HG03378 (cell line): ENCODE measurements around the gene MPZL2.
"Not testable (repeated sequence)": the region's sequence is repeated elsewhere in the genome, so short reads cannot be mapped to it uniquely, and the experiment has no call there.

ENCODE experiments used
- ATAC-seq: cut with Tn5 transposase; IDR thresholded peaks from one replicate; pipeline ENCODE4 v1.9.1; 2021; ENCODE audit warnings: mild to moderate bottlenecking, moderate library complexity; ENCODE audit not compliant: unreplicated experiment

MPZL2 gene

DNA sequence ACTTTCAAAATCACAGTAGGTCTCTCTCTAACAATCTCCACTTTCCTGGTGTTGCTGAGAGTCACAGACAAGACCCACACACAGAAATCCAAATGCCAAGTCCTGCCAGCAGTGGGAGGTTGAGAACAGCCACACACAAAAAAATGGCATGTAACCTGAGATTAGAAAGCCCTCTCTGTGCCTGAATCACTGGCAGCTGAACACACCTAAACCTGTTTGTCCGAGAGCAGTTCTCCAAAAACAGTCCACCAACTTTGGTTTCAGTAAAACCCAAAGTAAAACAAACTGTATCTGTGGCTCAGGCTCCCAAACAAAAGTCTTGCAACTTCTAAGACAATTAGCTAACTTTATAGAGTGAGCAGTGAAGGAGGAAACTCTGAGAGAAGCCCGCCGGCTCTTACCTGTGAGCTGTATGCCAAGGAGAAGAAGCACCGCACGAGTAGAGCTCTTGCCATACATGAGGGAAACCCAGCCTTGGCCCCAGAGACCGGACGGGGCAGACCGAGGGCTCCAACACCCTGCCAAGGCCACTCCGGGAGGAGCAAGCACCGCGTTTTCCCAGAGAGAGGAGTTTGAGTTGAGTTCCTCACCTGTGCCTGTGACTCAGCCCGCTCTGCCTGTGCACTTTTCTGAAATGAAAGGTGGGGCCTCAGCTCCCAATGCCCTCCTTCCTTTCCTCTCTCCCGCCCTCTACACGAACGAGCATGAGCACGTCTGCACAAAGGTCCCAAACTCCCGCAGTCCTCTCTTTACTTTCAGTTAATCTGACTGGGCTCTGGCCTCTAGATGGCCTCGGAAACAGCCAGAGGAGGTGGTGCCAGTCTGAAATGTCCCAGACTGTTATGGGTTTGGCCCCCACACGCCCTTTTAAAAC lies at the start of gene MPZL2:
Gene MPZL2 (minus strand): TSS at position 603 of the 874 bp plus-strand sequence. CDS start 144 bp downstream, at position 459.
- ATAC-seq = no peak

DNA sequence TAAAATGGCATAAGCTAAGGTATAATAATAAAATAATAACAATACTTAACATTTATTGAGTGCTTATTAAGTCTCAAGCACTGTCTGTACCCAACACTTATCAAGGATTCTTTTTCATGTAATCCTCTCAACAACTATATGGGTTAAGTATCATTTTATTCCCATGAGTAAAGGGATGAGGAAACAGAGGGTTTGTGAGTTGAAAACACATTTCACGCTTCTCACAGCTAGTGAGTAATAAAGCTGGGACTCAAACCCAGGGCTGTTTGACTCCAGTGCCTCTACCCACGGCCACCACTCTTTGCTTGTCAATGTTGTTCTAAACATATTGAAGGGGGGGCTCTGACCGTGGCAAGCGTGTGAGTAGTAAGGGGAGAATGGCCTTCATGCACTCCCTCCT lies 49.1 kb upstream of the MPZL2 start:
- no peak for ATAC-seq

DNA sequence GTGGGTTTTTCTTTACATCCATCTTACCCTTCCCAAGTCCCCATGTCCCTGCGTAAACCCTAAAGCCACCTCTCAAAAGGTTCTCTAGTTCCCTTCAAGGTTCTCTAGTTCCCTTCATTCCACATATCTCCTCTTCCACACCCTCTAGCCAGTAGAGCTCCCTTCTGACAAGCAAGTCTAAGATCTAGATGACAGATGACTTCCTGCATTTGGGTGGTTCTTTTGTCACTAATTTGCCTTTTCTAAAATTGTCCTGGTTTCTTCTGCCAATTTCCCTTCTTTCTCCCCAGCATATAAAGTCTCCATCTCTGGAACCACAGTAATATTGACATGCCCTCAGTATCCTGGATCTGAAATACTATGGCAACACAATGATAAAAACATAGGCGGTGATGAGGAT lies 48.2 kb upstream of the MPZL2 start:
- no peak for ATAC-seq

DNA sequence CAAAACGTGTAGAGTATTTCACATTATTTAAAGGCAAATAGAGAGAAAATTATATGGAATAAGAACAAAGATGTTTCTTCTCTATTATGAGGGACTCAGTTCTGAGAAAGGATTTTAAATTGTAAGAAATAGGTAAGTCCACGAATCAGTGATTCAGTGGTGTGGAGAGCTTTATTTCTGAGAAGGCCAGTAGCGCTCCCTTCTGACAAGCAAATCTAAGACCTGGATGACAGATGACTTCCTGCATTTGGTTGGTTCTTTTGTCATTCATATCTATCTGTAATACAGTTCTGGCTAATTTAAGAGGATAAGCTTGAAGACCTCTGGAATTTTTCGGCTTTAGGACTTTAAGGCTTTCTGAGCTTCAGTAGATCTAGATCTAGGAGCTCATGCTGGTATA lies 47.4 kb upstream of the MPZL2 start:
- no peak for ATAC-seq

DNA sequence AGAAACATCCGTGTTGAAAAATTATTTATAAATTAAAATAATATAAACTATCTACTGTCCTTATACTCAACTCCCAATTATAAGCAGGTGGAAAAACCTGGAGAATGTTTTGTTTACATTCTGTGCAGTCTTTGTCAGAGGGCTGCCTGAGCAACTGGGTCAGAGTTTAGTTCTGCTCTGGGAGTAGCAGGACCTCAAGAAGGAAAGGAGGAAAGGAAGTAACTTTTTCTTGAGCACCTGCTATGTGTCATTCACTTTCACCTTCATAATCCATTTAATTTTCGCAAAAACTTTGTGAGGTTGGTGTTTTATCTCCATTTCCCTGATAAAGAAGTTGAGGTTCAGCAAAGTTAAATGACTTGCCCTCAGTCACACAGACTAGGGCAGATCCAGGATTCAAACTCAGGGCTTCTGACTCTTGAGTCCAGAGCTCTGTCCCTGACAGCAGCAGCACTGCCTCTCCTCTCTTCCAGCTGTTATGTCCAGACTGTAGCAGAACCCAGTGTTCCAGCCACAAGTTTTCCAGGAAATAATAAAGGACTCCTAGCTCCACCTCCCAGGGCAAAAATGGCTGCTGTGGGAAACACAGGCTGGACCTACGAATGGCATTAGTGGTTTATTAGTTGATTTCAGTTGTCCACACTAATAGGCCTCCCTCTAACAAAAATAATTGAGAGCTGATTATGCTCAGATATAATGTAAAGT lies 46.8 kb upstream of the MPZL2 start:
- ATAC-seq = no peak

DNA sequence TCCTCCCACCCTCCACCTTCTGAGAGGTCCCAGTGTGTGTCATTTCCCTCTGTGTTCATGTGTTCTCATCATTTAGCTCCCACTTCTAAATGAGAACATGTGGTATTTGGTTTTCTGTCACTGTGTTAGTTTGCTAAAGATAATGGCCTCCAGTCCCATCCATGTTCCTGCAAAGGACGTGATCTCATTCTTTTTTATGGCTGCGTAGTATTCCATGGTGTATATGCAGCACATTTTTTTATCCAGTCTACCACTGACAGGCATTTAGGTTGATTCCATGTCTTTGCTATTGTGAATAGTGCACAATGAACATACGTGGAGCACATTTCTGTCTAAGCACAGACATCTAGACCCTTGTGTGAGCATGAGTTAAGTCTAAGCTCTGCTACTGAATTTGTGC lies 46.2 kb upstream of the MPZL2 start:
- no peak for ATAC-seq

DNA sequence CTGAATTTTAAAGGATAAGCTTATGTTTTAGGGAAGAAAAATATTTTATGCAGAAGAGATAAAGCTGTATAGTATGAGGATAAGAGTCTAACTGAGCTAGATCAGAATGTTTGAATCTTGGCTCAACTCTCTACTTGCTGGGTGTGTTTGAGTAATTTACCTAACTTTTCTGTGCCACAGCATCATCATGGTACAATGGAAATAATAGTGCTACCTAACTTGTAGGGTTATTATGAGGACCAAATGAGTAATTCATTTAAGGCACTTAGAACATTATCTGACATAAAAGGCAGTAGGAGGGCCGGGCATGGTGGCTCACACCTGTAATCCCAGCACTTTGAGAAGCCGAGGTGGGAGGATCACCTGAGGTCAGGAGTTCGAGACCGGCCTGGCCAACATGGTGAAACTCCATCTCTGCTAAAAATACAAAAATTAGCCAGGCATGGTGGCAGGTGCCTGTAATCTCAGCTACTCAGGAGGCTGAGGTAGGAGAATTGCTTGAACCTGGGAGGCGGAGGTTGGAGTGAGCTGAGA lies 45.0 kb upstream of the MPZL2 start:
- ATAC-seq = not testable (repeated sequence)

DNA sequence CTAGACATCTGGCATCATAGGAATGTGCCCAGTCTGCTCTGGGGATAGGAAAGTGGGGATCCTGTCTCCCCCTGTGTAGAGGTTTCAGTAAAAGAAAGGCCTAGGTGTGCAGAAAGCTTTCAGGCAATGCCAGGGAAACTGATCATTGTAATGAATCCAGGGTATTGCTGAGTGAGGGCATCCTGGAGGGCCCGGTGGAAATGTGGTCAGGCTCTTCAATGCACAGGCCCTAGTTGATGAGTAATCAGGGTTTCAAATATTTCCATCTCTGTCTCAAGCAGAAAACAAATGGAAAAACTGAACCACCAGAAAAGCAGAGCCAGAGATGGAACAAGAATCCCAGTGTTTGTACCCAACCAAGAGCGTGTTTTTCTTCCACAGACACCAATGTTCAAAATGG lies 42.5 kb upstream of the MPZL2 start:
- ATAC-seq = no peak

DNA sequence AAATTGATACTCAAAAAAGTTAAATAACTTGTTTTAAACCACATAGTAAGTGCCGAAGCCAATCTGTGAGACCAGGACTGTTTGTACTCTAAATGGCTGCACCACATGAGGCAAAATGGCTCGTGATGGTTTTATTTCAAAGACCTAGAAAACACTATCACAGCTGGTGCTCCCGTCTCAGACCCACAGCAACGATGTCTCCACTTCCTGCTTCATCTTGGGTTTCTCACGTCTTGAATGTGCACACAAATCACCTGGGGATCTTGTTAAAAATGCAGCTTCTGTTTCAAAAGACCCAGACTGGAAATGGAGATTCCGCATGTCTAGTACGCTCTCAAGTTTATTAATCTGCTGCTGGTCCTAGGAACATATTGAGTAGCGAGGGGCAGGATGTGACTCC lies 41.6 kb upstream of the MPZL2 start:
- ATAC-seq = no peak

DNA sequence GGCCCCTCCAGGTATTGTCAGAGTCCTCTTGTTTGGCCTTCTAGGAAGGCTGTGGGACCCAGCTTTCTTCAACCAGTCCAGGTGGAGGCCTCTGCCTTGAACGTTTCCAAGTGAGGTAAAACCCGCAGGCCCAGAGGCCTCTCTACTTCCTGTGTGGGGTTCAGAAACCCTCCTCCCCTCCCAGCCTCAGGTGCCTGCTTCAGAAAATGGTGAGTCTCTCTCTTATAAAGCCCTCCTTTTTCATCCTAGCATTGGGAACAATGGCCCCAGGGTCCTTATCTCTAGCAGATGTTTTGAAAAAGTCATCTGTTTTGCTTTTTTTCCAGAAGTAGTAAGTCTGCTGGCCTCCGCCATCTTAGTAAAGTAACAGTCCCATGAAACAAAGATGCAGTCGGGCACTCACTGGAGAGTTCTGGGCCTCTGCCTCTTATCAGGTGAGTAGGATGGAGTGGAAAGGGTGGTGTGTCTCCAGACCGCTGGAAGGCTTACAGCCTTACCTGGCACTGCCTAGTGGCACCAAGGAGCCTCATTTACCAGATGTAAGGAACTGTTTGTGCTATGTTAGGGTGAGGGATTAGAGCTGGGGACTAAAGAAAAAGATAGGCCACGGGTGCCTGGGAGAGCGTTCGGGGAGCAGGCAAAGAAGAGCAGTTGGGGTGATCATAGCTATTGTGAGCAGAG lies 40.6 kb upstream of the MPZL2 start, which contains the start of gene CD3E:
Gene CD3E (plus strand): TSS at position 163 of the 681 bp plus-strand sequence. CDS start 223 bp downstream, at position 386.
- ATAC-seq = no peak

DNA sequence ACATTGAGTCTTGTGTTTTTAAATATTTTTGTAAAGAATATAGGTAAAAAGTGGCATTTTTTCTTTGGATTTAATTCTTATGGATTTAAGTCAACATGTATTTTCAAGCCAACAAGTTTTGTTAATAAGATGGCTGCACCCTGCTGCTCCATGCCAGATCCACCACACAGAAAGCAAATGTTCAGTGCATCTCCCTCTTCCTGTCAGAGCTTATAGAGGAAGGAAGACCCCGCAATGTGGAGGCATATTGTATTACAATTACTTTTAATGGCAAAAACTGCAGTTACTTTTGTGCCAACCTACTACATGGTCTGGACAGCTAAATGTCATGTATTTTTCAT lies 40.1 kb upstream of the MPZL2 start:
- ATAC-seq = no peak

DNA sequence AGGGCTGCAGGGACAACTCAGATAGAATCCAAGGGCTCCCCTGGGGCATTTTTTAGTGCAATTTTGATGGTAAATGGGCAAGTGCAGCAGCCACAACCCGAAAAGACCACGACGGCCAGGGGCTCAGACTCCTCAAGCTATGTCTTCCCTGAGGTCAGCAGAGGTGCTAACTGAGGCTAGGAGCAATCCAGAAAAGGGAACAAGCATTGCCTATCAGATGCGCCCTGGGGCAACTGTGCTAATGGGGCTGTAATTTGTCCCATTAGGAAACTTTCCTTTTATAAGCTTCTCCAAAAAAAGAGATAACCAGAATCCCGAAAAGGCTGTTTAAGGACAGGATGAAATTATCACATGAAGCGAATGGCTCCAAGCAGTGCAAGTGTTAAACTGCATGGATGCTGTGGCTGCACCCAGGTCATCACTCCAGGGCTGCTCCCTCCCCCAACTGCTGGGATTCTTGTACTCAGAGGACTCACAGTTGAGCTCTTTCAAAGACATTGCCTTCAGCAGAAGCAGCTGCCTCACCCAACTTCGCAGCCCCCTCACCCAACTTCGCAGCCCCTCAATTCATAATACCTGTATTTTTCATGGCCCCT lies 37.6 kb upstream of the MPZL2 start:
- no peak for ATAC-seq

DNA sequence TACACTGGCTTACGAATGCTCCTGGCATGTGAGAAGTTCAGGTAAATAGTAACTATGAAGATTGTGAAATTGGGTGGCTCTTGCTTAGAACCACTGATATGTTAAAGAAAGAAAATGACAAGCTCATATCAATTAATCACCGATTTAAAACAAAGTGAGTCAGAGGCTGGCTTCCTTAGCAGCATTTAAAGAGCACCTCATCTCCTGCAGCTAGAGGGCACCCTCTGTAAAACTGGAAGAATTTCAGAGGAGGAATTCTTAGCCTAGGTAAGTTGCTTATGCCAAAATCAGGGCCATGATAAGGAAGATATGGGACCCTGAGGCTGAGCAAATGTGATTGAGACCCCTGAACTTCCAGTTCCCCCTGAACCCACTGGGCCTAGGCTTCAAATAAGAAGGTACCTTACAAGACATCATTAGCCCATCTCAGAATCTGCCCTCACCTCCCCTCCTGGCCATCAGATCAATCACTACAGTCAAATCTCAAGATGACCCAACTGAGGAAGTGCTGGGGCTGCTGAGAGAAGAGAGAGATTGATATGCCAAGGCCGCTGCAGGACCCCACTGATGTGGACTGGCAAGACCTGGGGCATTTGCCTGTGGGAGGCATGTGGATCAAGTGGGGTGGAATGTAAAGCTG lies 31.8 kb upstream of the MPZL2 start:
- ATAC-seq = no peak

DNA sequence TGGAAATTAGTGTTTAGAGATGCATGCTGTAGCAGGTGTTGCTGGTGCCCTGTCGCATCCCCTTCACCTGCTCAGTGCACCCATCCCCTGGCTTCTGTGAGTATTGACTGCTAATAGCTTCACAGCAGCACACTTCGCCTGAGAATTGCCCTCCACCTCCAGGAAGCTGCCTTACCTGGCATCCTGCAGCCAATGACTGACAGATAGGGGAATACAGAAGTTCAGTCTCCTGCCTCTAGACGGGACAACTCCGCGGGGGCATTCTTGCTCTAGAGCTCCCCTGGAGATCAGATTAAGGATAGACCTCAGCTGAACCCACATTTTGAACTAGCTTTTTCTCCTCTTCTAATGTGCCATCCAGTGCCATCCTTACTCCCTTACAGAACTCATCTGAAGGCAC lies 31.1 kb upstream of the MPZL2 start:
- no peak for ATAC-seq

DNA sequence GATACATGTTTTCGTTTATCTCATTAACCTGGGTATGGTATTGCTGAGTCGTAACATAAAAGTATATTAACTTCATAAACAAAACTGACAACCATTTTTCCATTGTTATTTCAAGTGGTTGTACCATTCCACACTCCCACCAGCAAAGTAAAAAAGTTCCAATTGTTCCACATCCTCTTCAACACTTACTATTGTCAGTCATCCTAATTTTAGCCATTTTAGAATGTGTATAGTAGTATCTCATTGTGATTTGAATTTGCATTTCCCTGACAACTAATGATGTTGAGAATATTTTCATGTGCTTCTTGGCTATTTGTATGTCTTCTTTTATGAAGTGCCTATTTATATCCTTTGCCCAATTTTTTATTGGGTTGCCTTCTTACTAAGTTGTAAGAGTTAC lies 30.0 kb upstream of the MPZL2 start:
- no peak for ATAC-seq

DNA sequence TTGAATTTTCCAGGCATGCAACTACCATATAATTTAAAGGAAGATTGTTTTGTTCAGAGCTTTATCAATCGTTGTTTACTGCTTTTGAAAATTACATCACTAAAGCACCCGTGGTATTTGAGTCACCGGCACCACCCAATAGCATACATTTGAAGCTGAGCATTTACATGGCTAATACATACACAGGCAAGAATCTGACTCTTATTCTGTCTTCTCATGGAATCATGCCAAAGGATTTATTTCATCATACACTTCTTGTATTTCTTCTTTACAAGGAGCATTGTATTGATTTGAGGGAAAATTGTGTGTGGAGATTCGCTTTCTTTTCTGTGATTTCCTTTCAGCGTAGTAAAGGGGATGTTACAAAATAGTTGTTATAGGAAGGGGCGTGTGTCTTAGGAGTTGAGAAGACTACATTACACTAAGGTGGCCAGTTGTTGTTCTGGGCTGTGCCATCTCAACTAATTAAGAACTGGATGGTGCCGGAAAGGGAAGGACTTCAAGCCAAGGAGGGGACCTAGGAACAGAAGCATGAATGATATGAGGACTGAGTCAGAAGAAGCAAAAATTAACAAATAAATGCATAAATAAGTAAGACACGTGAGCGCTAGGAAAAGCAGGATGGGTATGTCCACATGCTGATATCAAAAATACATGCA lies 27.5 kb upstream of the MPZL2 start:
- ATAC-seq = no peak

DNA sequence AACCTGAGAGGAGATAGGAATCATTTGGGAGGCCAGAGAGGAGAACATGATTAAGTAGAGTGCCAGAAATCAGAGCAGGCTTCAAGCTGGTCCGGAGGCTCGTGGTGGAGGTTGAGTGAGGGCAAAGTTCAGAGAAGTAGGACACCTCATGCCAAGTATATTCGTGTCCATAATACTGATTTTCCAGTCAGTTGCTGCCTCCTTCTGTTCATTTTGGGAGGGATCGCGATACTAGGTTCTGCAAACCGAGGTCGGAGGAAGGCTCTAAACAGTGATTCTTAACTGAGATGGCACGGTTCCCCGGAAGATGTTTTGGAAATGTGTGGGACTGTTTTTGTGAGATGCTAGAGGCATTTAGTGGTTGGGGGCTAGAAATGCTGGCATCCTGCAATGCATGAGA lies 26.8 kb upstream of the MPZL2 start:
- no peak for ATAC-seq

DNA sequence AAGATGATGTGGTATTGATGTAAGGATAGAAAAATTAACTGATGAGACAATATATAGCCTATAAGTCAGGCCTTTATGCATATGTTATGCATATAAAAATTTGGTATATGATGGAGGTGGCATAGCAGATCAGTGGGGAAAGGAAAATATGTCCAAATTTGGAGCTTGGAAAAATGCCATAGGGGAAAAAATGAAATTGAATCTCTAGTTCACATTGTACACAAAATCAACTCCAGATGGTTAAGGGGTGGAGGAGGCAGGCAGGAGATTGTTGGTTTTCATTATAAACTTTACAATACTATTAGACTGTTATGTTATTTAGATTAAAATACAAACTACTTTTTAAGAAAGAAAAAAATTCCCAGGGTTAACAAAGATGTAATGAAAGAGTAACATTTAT lies 25.3 kb upstream of the MPZL2 start:
- ATAC-seq = no peak

DNA sequence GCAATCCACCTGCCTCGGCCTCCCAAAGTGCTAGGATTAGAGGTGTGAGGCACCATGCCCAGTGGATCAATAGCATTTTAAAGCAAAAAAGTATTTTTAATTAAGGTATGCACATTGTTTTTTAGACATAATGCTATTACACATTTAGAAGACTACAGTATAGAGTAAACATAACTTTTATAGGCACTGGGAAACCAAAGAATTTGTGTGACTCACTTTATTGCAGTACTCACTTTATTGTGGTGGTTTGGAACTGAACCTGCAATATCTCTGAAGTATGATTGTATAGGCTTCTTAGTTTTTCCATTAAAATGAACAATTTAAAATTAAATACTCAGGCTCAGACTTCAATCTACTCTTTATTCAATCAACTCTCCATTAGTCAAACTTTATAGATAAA lies 22.9 kb upstream of the MPZL2 start:
- ATAC-seq = no peak

DNA sequence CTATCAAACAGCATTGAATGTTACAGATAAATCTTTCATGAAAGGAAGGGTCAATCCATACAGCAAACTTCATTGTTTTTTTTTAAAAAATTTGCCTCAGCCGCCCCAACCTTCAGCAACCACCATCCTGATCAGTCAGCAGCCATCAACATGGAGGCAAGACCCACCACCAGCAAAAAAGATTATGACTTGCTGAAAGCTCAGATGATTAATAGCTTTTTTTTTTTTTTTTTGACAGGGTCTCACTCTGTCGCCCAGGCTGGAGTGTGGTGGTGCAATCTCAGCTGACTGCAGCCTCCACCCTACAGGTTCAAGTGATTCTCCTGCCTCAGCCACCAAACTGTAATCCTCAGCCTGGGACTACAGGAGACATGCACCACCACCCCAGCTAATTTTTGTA lies 22.4 kb upstream of the MPZL2 start:
- ATAC-seq = no peak
